OCI-LY1 (cell line): ENCODE measurements around the gene NFIA.

Source experiments
- H2AFZ ChIP-seq: fragments of 200-600 bp; sonication (generic), shearing (Covaris generic); 2 replicates; pipeline ENCODE4 v1.6.0; 2014; ENCODE audit warnings: antibody characterized with exemption, mild to moderate bottlenecking, low read length
- H3F3A ChIP-seq: fragments of 200-600 bp; sonication (generic), shearing (Covaris generic); 2 replicates; pipeline ENCODE4 v1.6.0; 2014; ENCODE audit warnings: mild to moderate bottlenecking, antibody characterized with exemption, low read length, moderate library complexity; ENCODE audit not compliant: insufficient read depth
- H3K27ac ChIP-seq: fragments of 200-600 bp; sonication (generic); 2 replicates; pipeline ENCODE4 v1.5.1; 2014; ENCODE audit warnings: low read length, mixed run types, mild to moderate bottlenecking, low read depth; ENCODE audit not compliant: poor library complexity, severe bottlenecking
- H3K27me3 ChIP-seq: fragments of 200-600 bp; sonication (generic); 2 replicates; pipeline ENCODE4 v1.6.0; 2014; ENCODE audit warnings: antibody characterized with exemption, mild to moderate bottlenecking, low read length, moderate library complexity; ENCODE audit not compliant: insufficient read depth
- H3K36me3 ChIP-seq: fragments of 200-600 bp; sonication (generic); 2 replicates; pipeline ENCODE4 v1.6.1; 2014; ENCODE audit warnings: mild to moderate bottlenecking, antibody characterized with exemption, low read length, moderate library complexity, mixed read lengths; ENCODE audit not compliant: insufficient read depth
- H3K4me1 ChIP-seq: fragments of 200-600 bp; sonication (generic); 2 replicates; pipeline ENCODE4 v1.5.1; 2014; ENCODE audit warnings: mild to moderate bottlenecking, low read length, moderate library complexity; ENCODE audit not compliant: insufficient read depth, severe bottlenecking
- H3K4me2 ChIP-seq: fragments of 200-600 bp; sonication (generic), shearing (Covaris generic); 2 replicates; pipeline ENCODE4 v1.6.1; 2014; ENCODE audit warnings: low read length
- H3K4me3 ChIP-seq: fragments of 200-600 bp; sonication (generic); 2 replicates; pipeline ENCODE4 v1.5.1; 2014; ENCODE audit warnings: low read length, low read depth, mild to moderate bottlenecking, mixed read lengths; ENCODE audit not compliant: poor library complexity, severe bottlenecking
- H3K79me2 ChIP-seq: fragments of 200-600 bp; shearing (Covaris generic); 2 replicates; pipeline ENCODE4 v1.6.1; 2016; ENCODE audit warnings: mixed run types, low read length, mixed read lengths; ENCODE audit not compliant: insufficient read depth
- H3K9ac ChIP-seq: fragments of 200-600 bp; sonication (generic), shearing (Covaris generic); 2 replicates; pipeline ENCODE4 v1.6.1; 2014; ENCODE audit warnings: mild to moderate bottlenecking, low read length, mixed read lengths
- H3K9me2 ChIP-seq: fragments of 200-600 bp; sonication (generic), shearing (Covaris generic); 2 replicates; pipeline ENCODE4 v1.6.1; 2014; ENCODE audit warnings: low read depth, mild to moderate bottlenecking, low read length, mixed read lengths
- H3K9me3 ChIP-seq: fragments of 200-600 bp; shearing (Covaris generic); 2 replicates; pipeline ENCODE4 v1.6.1; 2014; ENCODE audit warnings: low read length, mixed read lengths
- H4K20me1 ChIP-seq: fragments of 200-600 bp; sonication (generic), shearing (Covaris generic); 2 replicates; pipeline ENCODE4 v1.6.0; 2016; ENCODE audit warnings: mild to moderate bottlenecking, low read length; ENCODE audit not compliant: insufficient read depth
- CTCF ChIP-seq: fragments of 200-600 bp; sonication (generic), shearing (Covaris generic); IDR thresholded peaks from 2 replicates; pipeline ENCODE4 v1.5.1; 2017; ENCODE audit warnings: mild to moderate bottlenecking, antibody characterized with exemption, low read length, moderate library complexity, mixed read lengths
- EZH2 ChIP-seq: fragments of 200-600 bp; sonication (generic), shearing (Covaris generic); IDR thresholded peaks from 2 replicates; pipeline ENCODE4 v1.8.0; 2017; ENCODE audit warnings: borderline replicate concordance, mixed run types, mild to moderate bottlenecking, antibody characterized with exemption, low read length, moderate library complexity, mixed read lengths

Gene NFIA

GRCh38 chr1:61299463-61299862 is 217.1 kb downstream of the NFIA start:
- no peaks in the 10 kb centered on the region for H3K27me3 ChIP-seq
- peaks cover 5% of the 10 kb centered on the region; the same call in 1 of the 2 replicates for H3K9me3 ChIP-seq
- H4K20me1 ChIP-seq: no peaks in the 10 kb centered on the region
- H3K27ac ChIP-seq: no peak overlapping the region
- H2AFZ ChIP-seq: no peak overlapping the region
- peaks cover 8% of the 10 kb centered on the region; the same call in 1 of the 2 replicates for H3K36me3 ChIP-seq
- H3K79me2 ChIP-seq: no peaks in the 10 kb centered on the region
- H3K9ac ChIP-seq: no peak overlapping the region
- H3K4me3 ChIP-seq: no peak overlapping the region
- TF ChIP-seq CTCF (no peak), EZH2 (no peak)
- H3K9me2 ChIP-seq: no peaks in the 10 kb centered on the region
- no peaks in the 10 kb centered on the region for H3K4me1 ChIP-seq
- H3F3A ChIP-seq: no peaks in the 10 kb centered on the region
- no peak overlapping the region for H3K4me2 ChIP-seq

GRCh38 chr1:61300899-61301298 is 218.5 kb downstream of the NFIA start:
- H3K9ac ChIP-seq: no peak overlapping the region
- H3F3A ChIP-seq: no peaks in the 10 kb centered on the region
- H3K79me2 ChIP-seq: no peaks in the 10 kb centered on the region
- H3K4me1 ChIP-seq: no peaks in the 10 kb centered on the region
- peaks cover 8% of the 10 kb centered on the region; the same call in 1 of the 2 replicates for H3K36me3 ChIP-seq
- H2AFZ ChIP-seq: no peak overlapping the region
- no peak for TF ChIP-seq EZH2
- no peak for TF ChIP-seq CTCF
- no peak overlapping the region for H3K27ac ChIP-seq
- H3K9me3 ChIP-seq: peaks cover 5% of the 10 kb centered on the region; the same call in 1 of the 2 replicates
- no peak overlapping the region for H3K4me3 ChIP-seq
- H3K9me2 ChIP-seq: no peaks in the 10 kb centered on the region
- H3K4me2 ChIP-seq: no peak overlapping the region
- H4K20me1 ChIP-seq: no peaks in the 10 kb centered on the region
- H3K27me3 ChIP-seq: no peaks in the 10 kb centered on the region

GRCh38 chr1:61301824-61302657 is 219.7 kb downstream of the NFIA start:
- no peaks in the 10 kb centered on the region for H3F3A ChIP-seq
- H3K4me1 ChIP-seq: no peaks in the 10 kb centered on the region
- no peak overlapping the region for H3K4me3 ChIP-seq
- peaks cover 8% of the 10 kb centered on the region; the same call in 1 of the 2 replicates for H3K36me3 ChIP-seq
- peaks cover 5% of the 10 kb centered on the region; the same call in 1 of the 2 replicates for H3K9me3 ChIP-seq
- no peaks in the 10 kb centered on the region for H3K27me3 ChIP-seq
- no peaks in the 10 kb centered on the region for H3K9me2 ChIP-seq
- H3K4me2 ChIP-seq: no peak overlapping the region
- no peaks in the 10 kb centered on the region for H3K79me2 ChIP-seq
- H2AFZ ChIP-seq: no peak overlapping the region
- H3K9ac ChIP-seq: no peak overlapping the region
- TF ChIP-seq CTCF (no peak), EZH2 (no peak)
- H4K20me1 ChIP-seq: no peaks in the 10 kb centered on the region
- H3K27ac ChIP-seq: no peak overlapping the region
